Endothelial cell of umbilical vein (primary cell): ENCODE data around the gene CTRB2. TPM values are rescaled to one million over a fixed set of nuclear protein-coding genes. Genes with fewer than 3 reads are reported as not detected.

Experiments
- BruUV-seq: library from RNA; stranded (reverse); fragments of 400-500 nt; replicated peaks from 2 replicates; lab custom pipeline; 2021; lab: Mats Ljungman, UMichigan
- CTCF ChIA-PET: fragments of 300-600, 350-600 bp; sonication (Branson Sonifier 250); formaldehyde crosslinking; loops from one replicate; lab custom pipeline; 2021; ENCODE audit warnings: antibody characterized with exemption, inconsistent platforms; lab: Charles Lee
- POLR2A ChIA-PET: fragments of 300-600, 350-600 bp; sonication (Branson Sonifier 250); formaldehyde crosslinking; loops from one replicate; lab custom pipeline; 2021; ENCODE audit warnings: antibody characterized with exemption, inconsistent platforms; lab: Charles Lee
- DNase-seq: peaks from one replicate; pipeline ENCODE4 v3.0.0-alpha.2; 2011; ENCODE audit warnings: low read depth, low spot score
- FAIRE-seq: peaks from 2 replicates; lab custom pipeline; 2011; peaks lifted over from hg19 to GRCh38; lab: Jason Lieb, UNC
- H2AFZ ChIP-seq: 2 replicates; pipeline ENCODE4 v1.6.0; 2012; ENCODE audit warnings: low read depth, low read length, control low read depth, inconsistent platforms
- H3K27ac ChIP-seq: 2 replicates; pipeline ENCODE4 v1.5.1; 2011; ENCODE audit warnings: low read depth, mild to moderate bottlenecking, control low read depth, low read length, moderate library complexity; ENCODE audit not compliant: insufficient read depth
- H3K27me3 ChIP-seq, 2 experiments: 2 replicates each; pipeline versions ENCODE4 v1.6.0 to v1.6.1; 2011; ENCODE audit warnings: low read length in 2 of 2, mixed read lengths in 1 of 2; ENCODE audit not compliant: control insufficient read depth in 2 of 2, insufficient read depth in 2 of 2
- H3K36me3 ChIP-seq, 2 experiments: 2 replicates in 1 of 2; 3 replicates in 1 of 2; pipeline ENCODE4 v1.5.1; 2011; ENCODE audit warnings: low read length in 2 of 2, mild to moderate bottlenecking in 1 of 2, moderate library complexity in 1 of 2; ENCODE audit not compliant: control insufficient read depth in 2 of 2, insufficient read depth in 2 of 2; ENCODE audit errors: extremely low read depth in 1 of 2
- H3K4me1 ChIP-seq: 3 replicates; pipeline ENCODE4 v1.5.1; 2011; ENCODE audit warnings: mild to moderate bottlenecking, low read length; ENCODE audit not compliant: control insufficient read depth, insufficient read depth; ENCODE audit errors: extremely low read depth
- H3K4me2 ChIP-seq: 2 replicates; pipeline ENCODE4 v1.6.1; 2011; ENCODE audit warnings: low read length, control low read depth, mixed read lengths; ENCODE audit not compliant: insufficient read depth
- H3K4me3 ChIP-seq, 3 experiments: fragments of 200-600 bp in 1 of 3; sonication (generic), shearing (Covaris generic) in 1 of 3; replicated peaks in 1 of 3; 2 replicates each; pipeline ENCODE4 v1.5.1; 2011 to 2016; ENCODE audit warnings: control low read depth in 3 of 3, low read length in 3 of 3, mild to moderate bottlenecking in 2 of 3, inconsistent platforms in 1 of 3, low read depth in 1 of 3, moderate library complexity in 1 of 3; ENCODE audit not compliant: insufficient read depth in 1 of 3
- H3K79me2 ChIP-seq: 2 replicates; pipeline ENCODE4 v1.6.0; 2012; ENCODE audit warnings: low read length, inconsistent platforms; ENCODE audit not compliant: control insufficient read depth, insufficient read depth
- H3K9ac ChIP-seq: replicated peaks from 2 replicates; pipeline ENCODE3; 2011; ENCODE audit warnings: low read length, control low read depth; ENCODE audit not compliant: insufficient read depth; ENCODE audit errors: extremely low read depth
- H3K9me1 ChIP-seq: replicated peaks from 3 replicates; pipeline ENCODE4 v1.6.0; 2011; ENCODE audit warnings: mild to moderate bottlenecking, low read length; ENCODE audit not compliant: control insufficient read depth, insufficient read depth; ENCODE audit errors: extremely low read depth
- H3K9me3 ChIP-seq: replicated peaks from 2 replicates; pipeline ENCODE4 v1.5.1; 2012; ENCODE audit warnings: low read length, inconsistent platforms; ENCODE audit not compliant: control insufficient read depth, insufficient read depth
- H4K20me1 ChIP-seq: replicated peaks from 2 replicates; pipeline ENCODE3; 2011; ENCODE audit warnings: mild to moderate bottlenecking, low read length; ENCODE audit not compliant: control insufficient read depth, insufficient read depth; ENCODE audit errors: extremely low read depth
- CTCF ChIP-seq, 2 donors: IDR thresholded peaks; 1 replicate in 1 of 2; 2 replicates in 1 of 2; pipeline ENCODE4 v1.5.1; 2011; ENCODE audit warnings: low read length in 2 of 2, mild to moderate bottlenecking in 2 of 2, moderate library complexity in 2 of 2, control low read depth in 1 of 2, inconsistent platforms in 1 of 2, low read depth in 1 of 2; ENCODE audit not compliant: insufficient read depth in 1 of 2; ENCODE audit errors: extremely low read depth in 1 of 2
- EZH2 ChIP-seq: IDR thresholded peaks from 2 replicates; pipeline ENCODE4 v1.6.1; 2012; ENCODE audit warnings: borderline replicate concordance, low read depth, mild to moderate bottlenecking, moderate library complexity, low read length, inconsistent platforms; ENCODE audit not compliant: severe bottlenecking
- FOS ChIP-seq: IDR thresholded peaks from 2 replicates; pipeline ENCODE4 v1.6.1; 2011; ENCODE audit warnings: mild to moderate bottlenecking, low read length, moderate library complexity, borderline replicate concordance; ENCODE audit not compliant: insufficient read depth
- GATA2 ChIP-seq: IDR thresholded peaks from 2 replicates; pipeline ENCODE4 v1.7.0; 2011; ENCODE audit warnings: low read depth, mild to moderate bottlenecking, moderate library complexity, mixed read lengths, low read length; ENCODE audit not compliant: insufficient read length, insufficient read depth
- JUN ChIP-seq: IDR thresholded peaks from 2 replicates; pipeline ENCODE4 v1.6.1; 2011; ENCODE audit warnings: borderline replicate concordance, low read depth; ENCODE audit not compliant: insufficient read length, insufficient read depth
- MAX ChIP-seq: IDR thresholded peaks from 2 replicates; pipeline ENCODE4 v1.6.1; 2011; ENCODE audit not compliant: insufficient read depth, insufficient read length
- MYC ChIP-seq: IDR thresholded peaks from one replicate; pipeline ENCODE4 v1.6.1; 2011; ENCODE audit warnings: mild to moderate bottlenecking, low read depth, low read length
- POLR2A ChIP-seq: IDR thresholded peaks from 2 replicates; pipeline ENCODE4 v1.6.1; 2012; ENCODE audit warnings: low read depth, mild to moderate bottlenecking, control low read depth, low read length
- POLR2AphosphoS5 ChIP-seq: IDR thresholded peaks from 2 replicates; pipeline ENCODE4 v1.6.1; 2012; ENCODE audit warnings: low read depth, mild to moderate bottlenecking, control low read depth, low read length, moderate library complexity; ENCODE audit not compliant: insufficient read depth
- dilution Hi-C: fragments of 300-500 bp; cut with MboI; formaldehyde crosslinking; loops from one replicate; pipeline ENCODE4 v1.15.0; 2019; ENCODE audit warnings: low sequenced_read_pairs; ENCODE audit not compliant: extremely low pct_ligation_motif_present
- intact Hi-C: fragments of 100-400 bp; cut with micrococcal nuclease; formaldehyde crosslinking; loops from one replicate; pipeline ENCODE4 v1.10.0; 2022
- polyA plus RNA-seq, 4 experiments: library from polyadenylated mRNA; depleted of rRNA in 3 of 4; stranded (reverse) in 3 of 4; unstranded in 1 of 4; fragments of >200 nt; gene quantifications; 2 replicates each; pipeline versions ENCODE4 v1.2.1 to v1.2.3, GENCODE V29; 2011 to 2012; ENCODE audit warnings: missing spikeins in 1 of 4
- total RNA-seq: library from RNA; stranded (reverse); gene quantifications from 2 replicates; pipeline ENCODE4 v1.2.3, GENCODE V29; 2021

The CTRB2 gene
- total and polyA plus RNA-seq, 2 donors (not counting 3 experiments of a cell fraction or from before 2014, with no cell fraction given): not detected

DNA sequence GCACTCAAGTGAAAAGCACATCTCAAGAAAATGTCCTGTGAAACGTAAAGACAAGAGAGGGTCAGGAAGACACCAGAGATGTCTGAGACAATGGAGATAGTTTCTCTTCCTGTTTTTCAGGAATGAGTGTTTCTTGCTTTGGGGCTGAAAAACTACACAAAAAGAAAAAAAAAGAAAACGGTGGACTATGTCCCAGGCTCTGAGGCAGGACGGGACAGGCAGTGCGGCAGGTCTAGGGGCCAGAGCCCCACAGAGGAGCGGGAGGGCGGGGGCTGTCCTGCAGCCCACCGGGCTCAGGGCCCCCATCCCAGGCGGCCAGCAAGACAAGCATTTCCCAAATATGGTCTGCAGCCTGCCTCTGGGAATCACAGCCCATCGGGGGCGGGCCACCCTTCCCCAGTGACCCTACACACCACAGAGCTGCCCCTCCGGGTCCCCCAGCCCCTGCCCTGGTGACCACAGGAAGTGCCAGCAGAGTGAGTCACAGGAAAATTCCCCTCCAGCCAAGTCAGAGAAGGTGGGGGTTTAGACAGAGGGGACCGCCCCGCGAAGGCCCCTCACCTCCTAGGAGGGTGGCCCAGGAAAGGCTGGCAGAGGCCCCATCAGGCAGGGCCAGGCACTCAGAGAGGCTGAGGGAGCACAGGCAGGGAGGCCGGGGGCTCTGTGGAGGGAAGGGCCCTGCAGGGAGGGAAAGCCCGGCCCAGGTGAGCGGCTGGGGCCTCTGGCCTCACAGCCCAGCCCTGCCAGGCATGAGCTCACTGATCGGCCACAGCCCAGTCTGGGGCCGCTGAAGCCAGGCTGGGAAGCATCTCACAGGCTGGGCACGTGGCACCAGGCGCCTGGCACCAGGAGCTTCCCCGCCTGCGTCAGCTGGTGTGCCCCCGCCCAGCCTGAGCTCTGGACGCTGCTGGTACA lies 38.1 kb upstream of the CTRB2 start:
- H3K9ac ChIP-seq: peak overlapping the region; percentile 87
- peaks cover 66% of the 10 kb centered on the region for H3K4me1 ChIP-seq
- CTCF ChIA-PET: interaction anchor here (0.7 to 3.0 kb wide), 17 partner anchors 9 to 157 kb away, joined by 3 to 32 read pairs (median 5); no protein-coding TSS in a partner anchor
- H3K27me3 ChIP-seq: no peaks in the 10 kb centered on the region
- H4K20me1 ChIP-seq: no peaks in the 10 kb centered on the region
- H3K4me3 ChIP-seq: peak overlapping the region in 1 of 3 experiments; percentile 5
- TF ChIP-seq GATA2: peak; percentile 70
- peak; percentile 90 for TF ChIP-seq JUN
- TF ChIP-seq MAX: peak; percentile 77
- peak; percentile 83 for TF ChIP-seq FOS
- TF ChIP-seq MYC: peak; percentile 43
- no peak for TF ChIP-seq EZH2
- TF ChIP-seq POLR2AphosphoS5: peak; percentile 93
- peak; percentile 74 for TF ChIP-seq POLR2A
- TF ChIP-seq CTCF (IDR thresholded peaks at IDR 0.05; ENCODE audit: extremely low read depth in 1 of 2, insufficient read depth in 1 of 2, low read depth in 1 of 2, low read length in 2 of 2): no peak
- no peaks in the 10 kb centered on the region for H3K9me3 ChIP-seq
- dilution Hi-C loops (no loop called here), intact Hi-C loops (loop anchor here (1.0 to 2.0 kb wide), 9 partner anchors 8 to 158 kb away; no protein-coding TSS in a partner anchor)
- no peaks in the 10 kb centered on the region for H3K9me1 ChIP-seq
- TSS peak; percentile 36 for BruUV-seq
- peaks cover 0 to 30% of the 10 kb centered on the region in 2 experiments for H3K36me3 ChIP-seq
- H3K79me2 ChIP-seq: peaks cover 96% of the 10 kb centered on the region
- H2AFZ ChIP-seq: no peak overlapping the region
- POLR2A ChIA-PET: interaction anchor here (0.8 to 2.1 kb wide), 7 partner anchors 9 to 189 kb away, joined by 3 to 14 read pairs (median 7); partner anchors contain the start of gene CFDP1
- DNase-seq (peak; percentile 94), FAIRE-seq (peak; percentile 92)
- peak overlapping the region; percentile 92 for H3K27ac ChIP-seq
- peak overlapping the region; percentile 54 for H3K4me2 ChIP-seq
